Colonic mucosa (tissue), 4 donors: Measurements from ENCODE around the gene SECISBP2. TPM values are rescaled to one million over a fixed set of nuclear protein-coding genes. Genes with fewer than 3 reads are reported as not detected.

ENCODE experiments used
- DNase-seq: peaks from one replicate; pipeline ENCODE4 v3.0.0-alpha.2; 2020
- H3K27ac ChIP-seq: fragments of 200-600 bp; one replicate; pipeline ENCODE4 v1.8.0; 2021
- H3K27me3 ChIP-seq: fragments of 200-600 bp; one replicate; pipeline ENCODE4 v1.8.0; 2021
- H3K36me3 ChIP-seq: fragments of 200-600 bp; one replicate; pipeline ENCODE4 v1.8.0; 2021
- H3K4me1 ChIP-seq: fragments of 200-600 bp; one replicate; pipeline ENCODE4 v1.8.0; 2021; ENCODE audit warnings: mild to moderate bottlenecking
- H3K4me3 ChIP-seq: fragments of 200-600 bp; one replicate; pipeline ENCODE4 v1.8.0; 2021
- H3K9ac ChIP-seq, 2 donors: one replicate each; pipeline ENCODE4 v1.7.0; 2013; ENCODE audit warnings: control low read depth in 2 of 2, low read depth in 2 of 2, low read length in 2 of 2
- H3K9me3 ChIP-seq: fragments of 200-600 bp; one replicate; pipeline ENCODE4 v1.8.0; 2021
- CTCF ChIP-seq: fragments of 200-600 bp; IDR thresholded peaks from one replicate; pipeline ENCODE4 v1.8.0; 2022; ENCODE audit warnings: antibody characterized with exemption, mild to moderate bottlenecking
- intact Hi-C: fragments of 100-400 bp; cut with DNase I; formaldehyde crosslinking; loops from one replicate; pipeline ENCODE4 v1.14.1; 2022
- total RNA-seq, 2 donors: library from RNA; stranded (reverse); fragmentation: NEBNext Ultra II Directional in 1 of 2; extraction: Animal tissue kit (Norgen Biotek cat#: 25700) in 1 of 2; gene quantifications; one replicate each; pipeline ENCODE4 v1.2.1, GENCODE V29; 2021
- donor health status: healthy.
- donor health status: DM: no; HTN: no; CAD: no.
- donor health status: DM: no; HTN: no; CAD: no.

The SECISBP2 gene
- total RNA-seq, 2 donors from 2014 or later, result 37.6 to 42.2 TPM

- peaks cover 4% of the 10 kb centered on the region for H3K36me3 ChIP-seq
- intact Hi-C loops, result loop anchor here (10.0 kb wide), 1 partner anchor 1878 kb away; no protein-coding TSS in a partner anchor
- no peak for DNase-seq
- peak overlapping the region; percentile 71 for H3K4me3 ChIP-seq
- no peaks in the 10 kb centered on the region for H3K9me3 ChIP-seq
- no peak for TF ChIP-seq CTCF
- H3K4me1 ChIP-seq, result peaks cover 10% of the 10 kb centered on the region
- H3K9ac ChIP-seq, result peak overlapping the region in 1 of 2 donors; percentile 4
- H3K27ac ChIP-seq, result peak overlapping the region; percentile 99
- H3K27me3 ChIP-seq, result no peaks in the 10 kb centered on the region
Observed at GRCh38 chr9:89317282-89317681, 1.0 kb upstream of the SECISBP2 start.

GRCh38 chr9:89319015-89319905 is 960 bp downstream of the SECISBP2 start:
- Histone ChIP-seq H3K4me3 (peak overlapping the region; percentile 71), H3K27ac (peak overlapping the region; percentile 99), H3K4me1 (peaks cover 10% of the 10 kb centered on the region), H3K9me3 (no peaks in the 10 kb centered on the region), H3K36me3 (peaks cover 4% of the 10 kb centered on the region), H3K27me3 (no peaks in the 10 kb centered on the region), H3K9ac (peak overlapping the region in 1 of 2 donors; percentile 87)
- intact Hi-C loops, result loop anchor here (10.0 kb wide), 1 partner anchor 1876 kb away; no protein-coding TSS in a partner anchor
- no peak for DNase-seq
- peak; percentile 6 for TF ChIP-seq CTCF

GRCh38 chr9:89323390-89323789 is 5.1 kb downstream of the SECISBP2 start:
- intact Hi-C loops, result loop anchor here (5.0 kb wide), 1 partner anchor 224 kb away; no protein-coding TSS in a partner anchor
- no peak for DNase-seq
- Histone ChIP-seq H3K9me3 (no peaks in the 10 kb centered on the region), H3K9ac (no peak overlapping the region), H3K4me1 (peaks cover 10% of the 10 kb centered on the region), H3K27ac (no peak overlapping the region), H3K36me3 (no peaks in the 10 kb centered on the region), H3K4me3 (no peak overlapping the region), H3K27me3 (no peaks in the 10 kb centered on the region)
- no peak for TF ChIP-seq CTCF

GRCh38 chr9:89325733-89326132 is 7.4 kb downstream of the SECISBP2 start:
- Histone ChIP-seq H3K27ac (no peak overlapping the region), H3K27me3 (no peaks in the 10 kb centered on the region), H3K9ac (no peak overlapping the region), H3K36me3 (peaks cover 14% of the 10 kb centered on the region), H3K9me3 (no peaks in the 10 kb centered on the region), H3K4me3 (no peak overlapping the region), H3K4me1 (no peaks in the 10 kb centered on the region)
- intact Hi-C loops, result no loop called here
- no peak for DNase-seq
- no peak for TF ChIP-seq CTCF

- peaks cover 30% of the 10 kb centered on the region for H3K36me3 ChIP-seq
- intact Hi-C loops, result no loop called here
- no peak for TF ChIP-seq CTCF
- no peak overlapping the region for H3K27ac ChIP-seq
- H3K9ac ChIP-seq, result no peak overlapping the region
- no peaks in the 10 kb centered on the region for H3K9me3 ChIP-seq
- no peak overlapping the region for H3K4me3 ChIP-seq
- no peaks in the 10 kb centered on the region for H3K27me3 ChIP-seq
- no peak for DNase-seq
- no peaks in the 10 kb centered on the region for H3K4me1 ChIP-seq
Observed at GRCh38 chr9:89328064-89328463, 9.8 kb downstream of the SECISBP2 start.
